ENCODE results near the gene UBE2B. TPM values are rescaled to one million over a fixed set of nuclear protein-coding genes. Genes with fewer than 3 reads are reported as not detected.

The UBE2B gene
- total and polyA plus RNA-seq, 8 donors = 22.3 to 150 (median 72.5) TPM

DNA sequence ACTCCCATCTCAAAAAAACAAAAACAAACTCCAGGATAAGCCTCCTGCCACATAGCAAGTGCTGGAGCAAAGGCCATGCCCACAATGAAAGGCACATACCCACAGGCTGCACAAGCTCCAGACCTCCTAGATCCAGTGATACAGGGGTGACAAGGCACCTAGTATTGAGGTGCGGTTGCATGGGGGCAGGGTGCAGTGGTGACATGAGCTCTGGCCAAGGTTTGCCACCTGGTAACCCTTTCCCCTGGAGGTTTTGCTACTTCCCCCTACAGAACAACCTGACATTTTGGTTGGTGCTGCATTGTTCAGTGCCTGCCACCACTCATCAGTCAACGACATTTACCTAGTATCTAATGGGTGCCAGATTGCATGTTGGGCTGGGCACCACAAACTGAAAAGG is 25.8 kb downstream of the UBE2B start:
- H3K36me3 ChIP-seq = peaks cover 18 to 91% (median 88%) of the 10 kb centered on the region in 4 donors
- TF ChIP-seq EP300 (IDR thresholded peaks at IDR 0.05) (no peak), POLR2A (IDR thresholded peaks at IDR 0.05) (no peak), CTCF (IDR thresholded peaks at IDR 0.05) (no peak), POLR2AphosphoS5 (IDR thresholded peaks at IDR 0.05) (no peak)
- 85 to 100% (median 88%) methylated on average over 2 of the region's 2 CpGs for WGBS, 5 donors

GRCh38 chr5:134398609-134399155 is 27.3 kb downstream of the UBE2B start:
- no peaks in the 10 kb centered on the region for H3K9me3 ChIP-seq
- TF ChIP-seq POLR2A (IDR thresholded peaks at IDR 0.05) (no peak), CTCF (IDR thresholded peaks at IDR 0.05) (no peak), EP300 (IDR thresholded peaks at IDR 0.05) (no peak), POLR2AphosphoS5 (IDR thresholded peaks at IDR 0.05) (no peak)
- no peaks in the 10 kb centered on the region for H3K4me1 ChIP-seq
- H3K36me3 ChIP-seq = peaks cover 14 to 81% (median 77%) of the 10 kb centered on the region in 4 donors
- WGBS, 5 donors = 90 to 97% (median 95%) methylated on average over 2 of the region's 2 CpGs
- intact Hi-C loops (cut with DNase I; ENCODE audit: low total_unique reads) = no loop called here
- H3K27ac ChIP-seq = no peak overlapping the region
- H3K27me3 ChIP-seq = no peaks in the 10 kb centered on the region
- H3K4me3 ChIP-seq = no peak overlapping the region
- DNase-seq = no peak

More for the DNA sequence above, 25.8 kb downstream of the UBE2B start:
- DNase-seq = no peak
- intact Hi-C loops (cut with DNase I; ENCODE audit: low total_unique reads) = no loop called here
- Histone ChIP-seq H3K4me1 (peaks cover 0 to 5% (median 0%) of the 10 kb centered on the region in 4 donors), H3K27me3 (no peaks in the 10 kb centered on the region), H3K27ac (no peak overlapping the region), H3K9me3 (no peaks in the 10 kb centered on the region), H3K4me3 (no peak overlapping the region)

GRCh38 chr5:134403951-134404350 is 32.6 kb downstream of the UBE2B start:
- intact Hi-C loops (cut with DNase I; ENCODE audit: low total_unique reads) = no loop called here
- Histone ChIP-seq H3K4me3 (no peak overlapping the region), H3K27ac (no peak overlapping the region), H3K9me3 (no peaks in the 10 kb centered on the region), H3K36me3 (peaks cover 0 to 61% (median 53%) of the 10 kb centered on the region in 4 donors), H3K27me3 (no peaks in the 10 kb centered on the region), H3K4me1 (peaks cover 0 to 4% (median 2%) of the 10 kb centered on the region in 4 donors)
- peak in 1 of 2 donors; percentile 37 for DNase-seq
- WGBS, 5 donors = 42 to 65% (median 47%) methylated on average over 5 of the region's 5 CpGs
- TF ChIP-seq EP300 (IDR thresholded peaks at IDR 0.05) = no peak
- TF ChIP-seq POLR2AphosphoS5 (IDR thresholded peaks at IDR 0.05) = no peak
- no peak for TF ChIP-seq CTCF (IDR thresholded peaks at IDR 0.05)
- no peak for TF ChIP-seq POLR2A (IDR thresholded peaks at IDR 0.05)

GRCh38 chr5:134406390-134406789 is 35.0 kb downstream of the UBE2B start:
- DNase-seq = no peak
- Histone ChIP-seq H3K9me3 (no peaks in the 10 kb centered on the region), H3K27me3 (no peaks in the 10 kb centered on the region), H3K4me1 (peaks cover 6 to 28% (median 21%) of the 10 kb centered on the region in 4 donors), H3K27ac (no peak overlapping the region), H3K4me3 (no peak overlapping the region), H3K36me3 (peaks cover 0 to 45% (median 41%) of the 10 kb centered on the region in 4 donors)
- TF ChIP-seq CTCF (IDR thresholded peaks at IDR 0.05) (no peak), EP300 (IDR thresholded peaks at IDR 0.05) (no peak), POLR2AphosphoS5 (IDR thresholded peaks at IDR 0.05) (no peak), POLR2A (IDR thresholded peaks at IDR 0.05) (no peak)
- intact Hi-C loops (cut with DNase I; ENCODE audit: low total_unique reads) = no loop called here
- WGBS, 5 donors = 60 to 94% (median 83%) methylated on average over 1 of the region's 1 CpG

All from stomach (tissue), 9 donors.